ENCODE data around the gene RARA.

RARA gene

DNA sequence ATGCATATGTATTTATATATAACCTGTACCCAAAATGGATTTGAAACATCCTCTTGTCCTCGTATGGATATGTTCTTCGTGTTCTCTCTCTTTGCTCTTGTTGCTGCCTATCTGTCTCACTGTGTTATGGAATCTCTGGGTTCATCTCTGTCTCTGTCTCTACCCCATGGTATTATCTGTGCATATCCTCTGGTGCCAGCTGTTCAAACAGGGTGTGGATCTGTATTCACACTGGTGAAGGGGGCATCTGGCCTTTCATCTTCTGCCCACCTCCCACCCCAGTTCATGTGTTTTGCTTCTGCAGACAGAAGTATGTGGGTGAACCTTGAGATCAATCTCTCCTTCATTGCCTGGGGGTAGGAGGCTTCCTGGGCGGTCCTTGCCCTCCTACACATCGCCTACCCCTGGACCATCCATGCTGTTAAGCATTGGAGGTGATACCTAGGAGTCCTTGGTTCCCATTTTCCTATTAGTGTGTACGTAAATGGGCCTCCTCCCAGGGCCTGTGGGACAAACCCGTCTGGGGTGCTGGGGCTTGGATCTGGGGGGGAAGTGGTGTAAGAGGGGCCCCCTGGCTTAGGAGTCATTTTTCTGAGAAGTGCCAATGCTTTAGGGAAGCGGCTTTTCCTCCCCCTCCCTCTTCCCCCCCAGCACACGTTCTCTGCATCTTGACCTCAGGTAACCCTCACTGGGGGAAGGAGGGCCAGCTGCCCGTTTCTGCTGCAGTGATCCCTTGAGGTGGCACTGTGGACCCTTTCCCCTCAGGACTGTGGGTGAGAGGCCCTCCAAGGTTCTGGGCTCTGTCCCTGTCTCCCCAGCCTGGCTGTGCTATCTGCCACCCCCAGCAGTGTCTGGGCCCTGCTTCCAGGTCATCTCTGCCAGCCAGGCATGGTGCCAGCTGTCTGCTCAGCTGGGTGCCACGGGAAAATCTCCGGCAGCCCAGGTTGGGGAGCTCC, 21.1 kb downstream of the RARA start:
- DNase-seq (ENCODE audit: low read depth) = no peak

DNA sequence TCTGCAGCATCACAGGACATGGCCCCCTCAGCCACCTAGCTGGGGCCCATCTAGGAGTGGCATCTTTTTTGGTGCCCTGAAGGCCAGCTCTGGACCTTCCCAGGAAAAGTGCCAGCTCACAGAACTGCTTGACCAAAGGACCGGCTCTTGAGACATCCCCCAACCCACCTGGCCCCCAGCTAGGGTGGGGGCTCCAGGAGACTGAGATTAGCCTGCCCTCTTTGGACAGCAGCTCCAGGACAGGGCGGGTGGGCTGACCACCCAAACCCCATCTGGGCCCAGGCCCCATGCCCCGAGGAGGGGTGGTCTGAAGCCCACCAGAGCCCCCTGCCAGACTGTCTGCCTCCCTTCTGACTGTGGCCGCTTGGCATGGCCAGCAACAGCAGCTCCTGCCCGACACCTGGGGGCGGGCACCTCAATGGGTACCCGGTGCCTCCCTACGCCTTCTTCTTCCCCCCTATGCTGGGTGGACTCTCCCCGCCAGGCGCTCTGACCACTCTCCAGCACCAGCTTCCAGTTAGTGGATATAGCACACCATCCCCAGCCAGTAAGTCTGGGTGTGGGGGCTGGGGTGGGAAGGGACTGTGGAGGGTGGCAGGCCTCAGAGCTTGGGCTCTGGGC, 22.0 kb downstream of the RARA start:
- DNase-seq (ENCODE audit: low read depth) = no peak

DNA sequence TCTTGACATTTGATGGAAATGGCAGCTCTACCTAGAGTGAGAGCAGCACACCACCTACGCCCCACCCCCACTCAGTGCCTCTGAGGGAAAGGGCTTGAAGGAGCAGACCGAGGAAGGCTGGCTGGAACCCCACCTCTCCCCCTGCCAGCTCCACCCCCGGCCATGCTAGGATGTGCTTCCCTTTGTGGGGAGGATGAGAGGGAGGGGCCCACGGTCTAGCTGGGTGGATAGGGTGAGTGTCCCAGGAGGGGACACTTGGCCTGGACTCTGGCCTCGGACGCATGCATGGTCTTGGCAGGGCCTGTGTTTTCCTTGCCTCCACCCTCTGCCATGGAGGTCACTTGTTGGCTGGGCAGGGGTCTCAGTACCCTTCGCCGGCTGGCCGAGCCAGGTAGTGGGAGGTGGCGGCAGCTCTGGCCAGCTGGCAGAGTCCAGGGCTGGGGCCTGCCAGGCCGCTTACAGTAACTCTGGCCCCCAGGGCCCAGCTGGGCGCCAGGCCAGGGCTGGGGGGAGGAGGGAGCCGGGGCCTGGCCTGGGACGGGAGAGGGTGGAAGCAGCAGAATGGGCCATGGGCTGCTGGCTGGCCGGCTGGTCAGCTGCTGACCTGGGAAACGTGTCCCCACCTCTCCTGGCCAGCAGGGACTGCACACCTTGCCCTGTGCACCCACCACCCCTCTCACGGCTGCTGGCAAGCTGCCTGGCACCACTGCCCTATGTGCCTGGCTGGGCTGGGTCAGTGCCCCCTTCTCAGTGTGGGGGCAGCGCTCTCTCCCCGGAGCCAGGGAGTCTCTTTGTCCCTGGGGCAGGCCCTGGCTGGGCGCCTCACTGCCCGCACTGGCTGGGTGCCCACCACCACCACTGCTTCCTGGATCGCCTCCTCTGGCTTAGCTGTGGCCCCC, 23.0 kb downstream of the RARA start:
- DNase-seq (ENCODE audit: low read depth) = no peak

DNA sequence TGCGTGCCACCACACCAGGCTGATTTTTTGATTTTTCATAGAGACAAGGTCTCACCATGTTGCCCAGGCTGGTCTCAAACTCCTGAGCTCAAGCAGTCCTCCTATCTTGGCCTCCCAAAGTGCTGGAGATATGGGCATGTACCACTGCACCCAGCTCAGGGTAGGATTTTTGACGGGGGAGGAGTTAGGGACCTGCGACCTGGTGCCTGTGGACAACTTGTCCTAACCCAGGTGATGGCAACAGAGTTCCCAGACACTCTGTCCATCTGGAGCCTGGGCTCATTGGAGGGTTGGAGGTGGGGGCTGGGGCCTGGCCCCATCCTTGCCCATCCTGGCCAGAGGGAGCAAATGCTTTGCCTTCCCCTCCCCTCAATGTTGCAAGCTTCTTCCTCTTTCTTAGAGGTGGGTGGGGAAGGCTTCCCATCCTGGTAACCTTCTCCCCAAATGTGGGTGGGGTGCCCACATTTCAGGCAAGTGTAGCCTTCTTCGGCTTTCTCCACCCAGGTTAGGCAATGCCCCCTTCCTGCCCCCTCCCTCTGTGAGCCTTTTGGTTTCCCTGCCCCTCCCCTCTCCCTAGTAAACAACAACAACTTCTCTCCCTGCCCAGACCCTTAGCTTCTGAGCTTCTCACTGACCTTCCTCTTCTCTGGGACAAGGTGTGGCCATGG, 24.9 kb downstream of the RARA start:
- no peak for DNase-seq (ENCODE audit: low read depth)

DNA sequence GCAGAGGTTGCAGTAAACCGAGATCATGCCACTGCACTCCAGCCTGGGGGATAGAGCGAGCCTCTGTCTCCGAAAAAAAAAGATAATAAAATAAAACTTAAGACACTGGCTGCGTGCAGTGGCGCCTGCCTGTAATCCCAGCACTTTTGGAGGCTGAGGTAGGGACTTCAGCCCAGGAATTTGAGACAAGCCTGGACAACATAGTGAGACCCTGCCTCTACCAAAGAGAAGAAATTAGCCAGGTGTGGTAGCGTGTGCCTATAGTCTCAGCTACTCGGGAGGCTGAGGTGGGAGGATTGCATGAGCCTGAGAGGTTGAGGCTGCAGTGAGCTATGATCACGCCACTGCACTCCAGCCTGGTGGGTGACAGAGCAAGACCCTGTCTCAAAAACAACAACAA, 26.6 kb downstream of the RARA start:
- DNase-seq (ENCODE audit: low read depth) = no peak

DNA sequence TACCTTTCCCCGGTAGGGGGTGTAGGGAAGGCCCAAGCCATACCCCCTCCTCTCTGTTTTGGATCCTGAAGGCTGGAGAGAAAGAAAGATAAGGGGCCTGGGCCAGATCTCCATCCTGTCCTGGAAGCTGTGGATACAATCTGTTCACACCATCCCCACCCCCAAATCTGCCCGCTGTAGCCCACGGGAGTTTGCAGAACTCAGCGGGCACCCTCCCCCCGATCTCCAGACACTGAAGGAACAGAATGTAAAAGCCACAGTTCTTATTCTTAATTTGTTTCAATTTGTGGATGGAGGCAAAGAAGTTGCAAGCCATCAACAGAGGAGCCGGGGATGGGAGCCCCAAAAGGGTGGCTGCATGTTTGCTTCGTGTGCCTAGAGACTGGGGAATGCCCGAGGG, 28.4 kb downstream of the RARA start:
- no peak for DNase-seq (ENCODE audit: low read depth)

DNA sequence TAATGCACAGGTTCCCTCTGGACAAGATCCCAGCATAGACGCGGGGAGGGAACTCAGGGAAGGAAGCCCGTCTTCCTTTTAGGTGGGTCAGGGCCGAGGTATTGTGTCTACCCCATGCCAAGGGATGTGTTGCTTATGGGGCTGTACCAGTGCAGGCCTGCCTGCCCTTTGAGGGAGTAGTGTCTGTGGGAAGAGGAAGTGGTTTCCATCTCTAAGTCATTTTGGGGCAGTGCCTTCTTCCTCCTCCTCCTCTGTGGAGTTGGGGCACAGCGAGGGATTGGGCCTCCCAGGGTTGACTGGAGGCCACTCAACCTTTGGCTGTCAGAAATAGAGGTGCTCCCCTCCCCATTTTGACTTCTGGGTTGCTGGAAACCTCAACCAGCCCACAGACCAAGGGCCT, 29.1 kb downstream of the RARA start:
- no peak for DNase-seq (ENCODE audit: low read depth)

DNA sequence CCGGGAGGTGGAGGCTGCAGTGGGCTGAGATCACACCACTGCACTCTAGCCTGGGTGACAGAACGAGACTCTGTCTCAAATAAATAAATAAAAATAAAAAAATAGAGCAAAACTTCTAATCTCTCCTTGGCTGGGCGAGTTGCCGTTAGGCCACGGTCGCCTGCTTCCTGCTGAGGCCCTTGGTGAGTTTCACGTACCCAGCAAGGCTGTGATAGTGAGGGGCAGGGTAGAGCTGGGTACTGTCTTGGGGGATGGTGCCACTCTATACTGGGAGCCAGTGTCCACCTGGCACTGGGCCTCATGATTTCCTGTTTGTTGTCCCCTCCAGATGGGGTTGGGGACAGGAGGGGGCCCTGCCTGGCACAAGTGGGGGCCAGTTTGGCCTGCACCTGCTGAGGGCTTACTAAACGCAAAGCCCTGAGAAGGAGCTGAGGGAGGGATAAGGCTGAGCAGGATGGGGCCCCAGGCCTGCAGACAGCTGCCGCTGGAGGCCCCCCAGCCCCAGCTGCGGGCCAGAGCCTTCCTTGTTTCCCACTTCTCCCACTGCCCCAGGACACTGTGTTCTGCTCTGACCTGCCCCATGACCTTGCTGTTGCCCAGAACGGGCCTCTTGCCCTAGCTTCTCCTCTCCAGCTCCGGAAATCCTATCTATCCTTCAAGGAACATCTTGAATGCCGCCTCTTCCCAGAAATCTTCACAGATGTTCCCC, 30.1 kb downstream of the RARA start:
- no peak for DNase-seq (ENCODE audit: low read depth)

DNA sequence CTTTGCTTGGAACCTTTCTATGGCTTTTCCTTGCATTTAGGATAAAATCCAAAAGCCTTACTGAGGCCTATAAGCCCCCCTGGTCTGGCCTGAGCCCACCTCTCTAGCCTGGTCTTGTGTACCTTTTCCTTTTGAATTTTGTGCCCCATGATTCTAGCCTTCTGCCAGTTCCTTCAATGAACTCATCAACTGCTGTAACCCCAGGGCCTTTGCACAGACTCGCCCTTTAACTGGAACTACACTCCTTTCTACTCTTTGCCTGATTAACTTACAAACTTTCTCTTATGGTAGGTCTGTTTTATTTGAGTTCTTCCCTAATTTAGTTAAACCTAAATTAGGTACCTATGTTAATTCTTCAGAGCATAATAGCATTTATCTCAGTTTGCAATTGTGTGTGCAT, 31.3 kb downstream of the RARA start:
- DNase-seq (ENCODE audit: low read depth) = no peak

DNA sequence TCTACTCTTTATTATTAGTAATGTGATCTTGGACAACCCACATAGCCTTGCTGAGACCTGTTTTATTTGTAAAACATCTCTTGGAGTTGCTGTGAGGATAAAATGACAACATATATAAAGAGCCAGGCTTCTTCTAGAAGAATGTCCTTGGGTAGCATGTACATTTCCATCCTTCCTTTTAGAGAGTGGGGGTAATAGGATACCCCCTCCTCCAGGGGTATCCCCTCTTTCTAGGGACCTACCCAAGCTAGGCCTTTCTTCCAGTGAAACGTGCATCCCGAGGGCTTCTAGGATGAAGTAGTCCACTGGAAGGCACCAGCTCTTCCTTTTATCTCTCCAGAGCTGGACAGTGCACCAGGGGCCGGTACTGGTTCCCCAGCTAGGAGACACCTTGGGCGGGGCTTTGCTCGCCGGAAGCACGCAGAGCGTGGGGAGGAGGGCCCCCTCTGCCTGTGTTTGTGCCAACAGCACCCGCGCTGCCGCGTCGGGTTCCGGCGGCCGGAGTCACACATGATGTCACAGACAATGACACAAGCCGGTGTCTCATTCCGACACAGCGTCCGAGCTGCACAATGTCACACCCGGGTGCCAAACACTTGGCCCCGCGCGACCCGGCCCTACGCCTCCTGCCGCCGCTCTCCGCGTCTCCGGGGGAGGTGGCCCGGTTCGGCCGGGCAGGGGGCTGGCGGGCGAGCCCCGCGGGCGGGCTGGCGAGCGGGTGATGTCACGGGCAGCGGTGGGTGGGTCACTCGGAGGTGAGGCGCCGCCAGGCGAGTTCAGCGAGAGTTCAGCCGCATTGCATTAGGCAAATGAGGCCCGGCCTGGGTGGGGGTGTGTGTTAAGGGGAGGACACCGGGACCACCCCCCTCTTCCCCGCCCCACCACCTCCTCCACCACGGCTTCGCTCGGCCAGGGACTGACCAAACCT, 32.2 kb downstream of the RARA start:
- peak; percentile 80 for DNase-seq (ENCODE audit: low read depth)

DNA sequence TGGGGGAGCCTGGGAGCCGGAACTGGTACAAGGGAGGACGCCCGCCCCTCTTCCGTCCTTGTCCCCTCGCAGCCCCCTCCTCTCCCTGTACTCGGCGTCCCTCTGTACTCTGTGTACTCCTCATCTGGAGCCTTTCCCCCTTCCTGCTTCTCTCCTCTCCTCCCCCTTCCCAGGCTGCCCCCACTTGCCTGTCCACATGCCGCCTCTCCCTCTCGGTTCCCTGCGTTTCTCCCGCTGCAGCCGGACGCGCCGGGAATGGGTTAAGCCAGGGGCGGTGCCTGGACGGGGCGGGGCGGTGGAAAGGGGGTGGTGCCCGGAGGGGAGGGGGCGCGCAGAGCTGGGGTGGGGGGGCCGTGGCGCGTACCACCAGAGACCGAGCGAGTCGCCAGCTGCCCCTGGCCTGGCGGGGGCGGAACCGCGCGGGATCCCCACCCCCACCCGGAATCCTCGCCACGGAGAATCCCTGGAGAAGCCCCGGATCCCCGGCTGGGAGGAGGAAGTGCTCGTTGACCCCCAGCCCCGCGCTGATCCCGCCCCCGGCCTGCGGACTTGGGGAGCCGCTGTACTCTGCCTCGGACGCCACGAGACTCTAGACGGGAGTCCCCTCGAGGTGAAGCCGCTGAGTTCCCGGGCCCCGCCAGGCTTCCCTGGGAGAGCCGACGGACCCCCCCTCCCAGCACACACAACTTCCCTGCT, 33.0 kb downstream of the RARA start:
- DNase-seq (ENCODE audit: low read depth) = no peak

DNA sequence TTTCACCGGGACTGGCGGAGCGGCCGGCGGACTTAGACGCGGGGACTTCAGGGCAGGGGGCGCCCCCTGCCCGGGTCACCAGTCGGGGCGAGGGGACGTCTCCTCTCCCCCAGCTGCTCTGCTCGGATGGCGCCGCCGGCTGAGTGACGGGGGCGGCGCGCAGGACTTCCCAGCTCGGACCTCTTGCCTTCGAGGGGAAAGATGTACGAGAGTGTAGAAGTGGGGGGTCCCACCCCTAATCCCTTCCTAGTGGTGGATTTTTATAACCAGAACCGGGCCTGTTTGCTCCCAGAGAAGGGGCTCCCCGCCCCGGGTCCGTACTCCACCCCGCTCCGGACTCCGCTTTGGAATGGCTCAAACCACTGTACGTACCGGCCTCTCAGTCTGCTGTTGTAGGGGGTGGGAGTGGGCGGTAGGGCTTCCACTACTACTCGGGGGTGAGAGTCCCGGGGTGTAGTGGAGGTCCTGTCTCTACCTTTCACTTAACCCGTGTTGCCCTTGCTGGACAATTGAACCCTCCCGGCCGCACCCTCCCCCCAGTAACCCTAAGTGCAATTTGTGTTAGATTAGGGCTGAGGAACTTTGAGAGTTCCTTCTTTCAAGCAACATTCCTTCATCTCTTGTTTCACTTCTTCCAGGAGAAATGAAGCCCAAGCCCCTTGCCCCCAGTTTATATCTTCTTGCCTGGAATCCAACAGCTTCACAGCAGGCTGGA, 33.7 kb downstream of the RARA start:
- DNase-seq (ENCODE audit: low read depth) = no peak

DNA sequence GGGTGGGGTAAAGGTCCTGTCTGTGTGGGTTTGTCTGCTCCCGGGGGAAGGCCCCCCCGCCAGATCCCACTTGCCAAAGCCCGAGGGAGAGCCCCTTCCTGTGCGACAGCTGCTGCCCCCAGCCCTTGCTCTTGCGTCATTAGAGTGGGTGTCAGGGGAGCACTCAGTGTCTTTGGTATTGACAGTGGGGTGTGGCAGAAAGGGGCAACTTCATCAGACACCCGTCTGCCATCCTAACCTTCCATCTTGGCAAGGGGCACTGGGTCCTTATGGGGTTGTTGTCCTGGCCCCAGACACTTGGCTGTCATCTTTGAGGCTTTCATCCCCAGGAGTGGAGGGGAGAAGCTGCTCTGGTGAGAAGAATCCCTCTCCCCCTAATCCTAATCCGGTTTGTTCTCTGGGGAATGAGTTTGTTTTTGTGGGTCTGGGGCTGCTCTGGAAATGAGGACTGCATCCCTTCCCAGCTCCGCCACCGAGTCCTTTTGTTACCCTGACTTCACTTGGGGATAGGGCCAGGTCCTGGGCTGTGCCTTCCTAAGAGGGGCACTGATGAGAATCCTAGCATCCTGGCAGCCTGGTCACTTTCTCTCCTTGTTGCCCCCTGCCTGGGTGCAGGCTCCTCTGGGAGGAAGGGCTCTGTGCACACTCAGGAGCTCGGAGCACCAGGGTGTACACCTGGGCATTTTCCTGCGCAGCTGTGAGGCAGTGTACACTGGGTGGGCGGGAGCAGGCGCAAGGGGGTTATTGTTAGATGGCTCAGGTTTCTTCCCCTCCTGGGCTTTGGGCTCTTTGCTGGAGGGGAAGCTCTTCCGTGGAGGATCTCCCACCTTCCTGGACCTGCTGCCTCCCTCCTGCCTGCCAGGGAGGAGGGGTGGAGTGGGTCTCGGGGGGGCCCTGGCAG, 34.5 kb downstream of the RARA start:
- no peak for DNase-seq (ENCODE audit: low read depth)

DNA sequence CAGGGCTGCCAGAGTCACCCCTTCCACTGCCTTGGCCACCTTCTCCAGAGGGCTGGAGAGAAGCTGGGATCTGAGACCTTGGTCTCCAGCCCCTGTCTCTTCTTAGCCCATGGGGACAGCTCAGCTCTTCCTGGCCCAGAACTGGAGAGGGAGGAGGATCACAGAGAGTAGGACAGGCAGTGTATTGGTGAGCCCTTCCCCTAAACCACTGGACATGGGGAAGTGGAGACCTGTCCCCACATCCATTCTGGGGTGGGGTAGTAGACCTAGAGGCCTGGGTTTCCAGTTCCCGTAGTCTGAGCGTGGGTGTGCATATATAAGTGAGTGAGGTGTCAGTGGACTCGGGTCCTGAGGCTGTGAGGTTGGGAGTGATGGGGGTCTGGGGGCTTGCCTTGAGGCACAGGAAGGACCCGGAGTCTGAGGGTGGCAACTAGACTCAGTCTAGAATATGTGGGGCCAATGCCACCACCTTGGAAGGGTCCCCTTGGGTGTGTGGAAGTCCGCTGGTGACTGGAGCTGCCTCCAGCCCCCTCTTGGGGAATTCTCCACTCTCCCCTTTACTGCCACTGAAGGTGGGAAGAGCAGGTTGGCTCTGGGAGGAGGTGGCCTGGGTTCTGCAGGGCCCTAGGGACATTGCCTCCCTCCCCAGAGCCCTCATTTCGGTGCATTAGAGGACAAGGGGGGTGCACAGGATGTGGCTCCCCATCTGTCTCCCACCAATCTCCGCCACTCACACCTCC, 35.6 kb downstream of the RARA start:
- no peak for DNase-seq (ENCODE audit: low read depth)

DNA sequence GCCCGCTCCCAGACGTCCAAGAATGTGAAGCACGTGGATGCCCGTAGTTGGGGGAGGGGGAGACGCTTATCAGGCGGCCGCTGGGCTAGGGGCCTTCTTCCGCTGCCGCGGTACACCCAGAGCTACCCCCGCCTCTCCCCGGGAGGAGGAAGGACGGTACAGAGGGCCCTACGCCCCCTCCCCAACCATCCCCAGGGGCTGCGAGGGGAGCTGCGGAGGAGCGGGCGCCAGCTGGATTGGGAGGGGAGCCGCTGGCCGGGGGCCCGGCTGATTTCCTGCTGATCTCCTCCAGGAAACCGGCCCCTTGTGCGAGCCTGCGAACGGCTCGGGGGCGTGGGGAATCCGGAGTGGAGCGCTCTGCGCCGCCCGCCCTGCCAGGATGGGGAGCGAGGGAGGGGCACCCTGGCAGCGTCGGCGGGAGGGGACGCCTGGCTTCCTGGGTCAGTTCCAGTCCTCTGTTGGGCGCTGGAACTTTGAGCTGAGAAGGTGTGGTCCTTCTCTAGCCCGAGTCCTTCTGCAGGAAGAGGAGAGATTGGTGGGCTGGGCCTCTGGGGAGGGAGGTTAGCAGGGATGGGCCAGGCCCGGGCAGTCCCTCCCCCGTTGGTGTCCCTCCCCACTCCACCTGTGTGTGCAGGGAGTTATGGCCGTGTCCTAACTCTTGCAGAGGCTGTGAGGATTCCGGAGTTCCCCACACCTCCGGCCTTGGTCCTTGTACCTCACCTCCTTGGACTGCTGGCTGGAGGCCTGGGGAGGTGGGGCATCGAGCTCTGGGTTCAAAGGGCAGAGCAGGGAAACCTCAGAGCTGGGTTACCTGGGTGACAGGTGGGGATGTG, 36.4 kb downstream of the RARA start:
- DNase-seq (ENCODE audit: low read depth) = no peak

Measured in stimulated activated CD8-positive, alpha-beta memory T cell treated with anti-CD3 and anti-CD28 coated beads, Interleukin-12 subunit alpha, Interleukin-12 subunit beta, amount 100 ng/mL, for 1 hour (primary cell).